ENCODE data around the gene CLEC3A.
"Not testable (repeated sequence)": the region's sequence is repeated elsewhere in the genome, so short reads cannot be mapped to it uniquely, and the experiment has no call there.

DNA sequence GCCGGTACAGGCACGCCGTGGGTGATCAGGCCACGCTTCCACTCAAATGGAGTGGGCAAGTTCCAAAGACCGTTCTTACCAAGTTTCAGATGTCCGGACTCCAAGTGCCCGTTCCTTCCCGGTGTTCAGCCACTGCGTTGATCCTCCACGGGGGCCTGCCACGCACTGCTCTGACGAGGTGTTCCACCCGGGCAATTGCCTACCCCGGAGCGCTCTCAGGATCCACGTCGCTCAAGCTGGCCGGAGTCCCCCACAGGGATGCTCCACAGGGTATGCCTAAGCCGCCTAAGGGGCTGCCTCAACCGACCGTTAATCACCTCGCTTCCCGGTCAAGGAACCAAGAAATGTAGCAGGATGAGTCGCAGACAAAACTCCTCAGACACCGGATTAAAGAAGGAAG lies 37.5 kb downstream of the CLEC3A start:
- TF ChIP-seq POLR2AphosphoS5 (IDR thresholded peaks at IDR 0.05; ENCODE audit: borderline replicate concordance, low read depth, low read length); EZH2 (IDR thresholded peaks at IDR 0.05); FOXP2 (optimal IDR thresholded peaks at IDR 0.05; ENCODE audit: control extremely low read depth, extremely low read length, insufficient read depth): not testable (repeated sequence)

All from SK-N-MC (cell line).